Ectodermal cell (in vitro differentiated cells): ENCODE results near the gene FZR1.

Experiments
- H3K27ac ChIP-seq: 2 replicates; pipeline ENCODE4 v1.7.0; 2013; ENCODE audit warnings: mild to moderate bottlenecking, low read depth, low read length; ENCODE audit not compliant: insufficient read depth, poor library complexity, severe bottlenecking
- H3K27me3 ChIP-seq: 2 replicates; pipeline ENCODE4 v1.7.0; 2013; ENCODE audit warnings: mild to moderate bottlenecking, low read length; ENCODE audit not compliant: insufficient read depth, control insufficient read depth, poor library complexity, severe bottlenecking
- H3K36me3 ChIP-seq: one replicate; pipeline ENCODE4 v1.7.0; 2013; ENCODE audit warnings: low read length; ENCODE audit not compliant: control insufficient read depth, insufficient read depth
- H3K4me1 ChIP-seq: one replicate; pipeline ENCODE4 v1.7.0; 2013; ENCODE audit warnings: low read length; ENCODE audit not compliant: control insufficient read depth, insufficient read depth
- H3K4me3 ChIP-seq: 2 replicates; pipeline ENCODE4 v1.7.0; 2013; ENCODE audit warnings: low read depth, low read length, control low read depth; ENCODE audit not compliant: insufficient read depth
- H3K9me3 ChIP-seq: 2 replicates; pipeline ENCODE4 v1.7.0; 2013; ENCODE audit warnings: mild to moderate bottlenecking, low read length, moderate library complexity; ENCODE audit not compliant: control insufficient read depth
- WGBS, 2 experiments: methylation state at CpG; one replicate each; pipeline ENCODE4 v1.1.7; 2013; ENCODE audit warnings: missing lambda C conversion rate in 2 of 2; 5-methylcytosine and 5-hydroxymethylcytosine counted together

The FZR1 gene

GRCh38 chr19:3481241-3482090, 24.6 kb upstream of the FZR1 start:
- 71 to 76% methylated on average over 38 of the region's 38 CpGs for WGBS, 2 experiments
- Histone ChIP-seq H3K4me3 (no peak overlapping the region), H3K36me3 (no peaks in the 10 kb centered on the region), H3K27ac (no peak overlapping the region), H3K4me1 (no peaks in the 10 kb centered on the region), H3K9me3 (no peaks in the 10 kb centered on the region), H3K27me3 (peaks cover 19% of the 10 kb centered on the region)

- no peak overlapping the region for H3K4me3 ChIP-seq
- 92 to 93% methylated on average over 49 of the region's 49 CpGs for WGBS, 2 experiments
- no peak overlapping the region for H3K27ac ChIP-seq
- H3K27me3 ChIP-seq, result peaks cover 16% of the 10 kb centered on the region
- no peaks in the 10 kb centered on the region for H3K9me3 ChIP-seq
- H3K4me1 ChIP-seq, result no peaks in the 10 kb centered on the region
- H3K36me3 ChIP-seq, result no peaks in the 10 kb centered on the region
These were observed 23.4 kb upstream of the FZR1 start for GRCh38 chr19:3482507-3483225.

GRCh38 chr19:3483226-3483628, 22.9 kb upstream of the FZR1 start, which contains the start of gene SMIM44:
Gene SMIM44, minus strand, starts transcription at chr19:3483441. Its CDS starts 38 bp downstream, at chr19:3483403.
- Histone ChIP-seq H3K27me3 (peaks cover 11% of the 10 kb centered on the region), H3K9me3 (no peaks in the 10 kb centered on the region), H3K4me1 (no peaks in the 10 kb centered on the region), H3K36me3 (no peaks in the 10 kb centered on the region), H3K27ac (no peak within 1 kb of the TSS), H3K4me3 (no peak within 1 kb of the TSS)
- WGBS, 2 experiments, result 91 to 92% methylated on average over 33 of the region's 33 CpGs

GRCh38 chr19:3491396-3492119, 14.6 kb upstream of the FZR1 start:
- Histone ChIP-seq H3K9me3 (no peaks in the 10 kb centered on the region), H3K36me3 (peaks cover 10% of the 10 kb centered on the region), H3K27me3 (no peaks in the 10 kb centered on the region), H3K4me3 (no peak overlapping the region), H3K4me1 (no peaks in the 10 kb centered on the region), H3K27ac (no peak overlapping the region)
- 96% methylated on average over 55 of the region's 55 CpGs for WGBS, 2 experiments

- Histone ChIP-seq H3K27ac (no peak overlapping the region), H3K4me3 (no peak overlapping the region), H3K36me3 (peaks cover 10% of the 10 kb centered on the region), H3K4me1 (no peaks in the 10 kb centered on the region), H3K27me3 (no peaks in the 10 kb centered on the region), H3K9me3 (no peaks in the 10 kb centered on the region)
- 95 to 96% methylated on average over 45 of the region's 45 CpGs for WGBS, 2 experiments
These were observed 13.8 kb upstream of the FZR1 start for GRCh38 chr19:3492131-3492839.

- 94 to 95% methylated on average over 16 of the region's 16 CpGs for WGBS, 2 experiments
- Histone ChIP-seq H3K4me3 (no peak overlapping the region), H3K36me3 (peaks cover 10% of the 10 kb centered on the region), H3K27ac (no peak overlapping the region), H3K4me1 (no peaks in the 10 kb centered on the region), H3K27me3 (no peaks in the 10 kb centered on the region), H3K9me3 (no peaks in the 10 kb centered on the region)
These were observed 13.2 kb upstream of the FZR1 start for GRCh38 chr19:3492919-3493318.

GRCh38 chr19:3493651-3494050, 12.5 kb upstream of the FZR1 start:
- no peak overlapping the region for H3K4me3 ChIP-seq
- H3K36me3 ChIP-seq, result peaks cover 10% of the 10 kb centered on the region
- H3K27me3 ChIP-seq, result no peaks in the 10 kb centered on the region
- WGBS, 2 experiments, result 94 to 97% methylated on average over 14 of the region's 14 CpGs
- H3K27ac ChIP-seq, result no peak overlapping the region
- no peaks in the 10 kb centered on the region for H3K4me1 ChIP-seq
- H3K9me3 ChIP-seq, result no peaks in the 10 kb centered on the region

- WGBS, 2 experiments, result 86% methylated on average over 15 of the region's 15 CpGs
- peaks cover 10% of the 10 kb centered on the region for H3K36me3 ChIP-seq
These were observed 12.1 kb upstream of the FZR1 start for GRCh38 chr19:3494051-3494450.

GRCh38 chr19:3494559-3494958, 11.6 kb upstream of the FZR1 start:
- Histone ChIP-seq H3K9me3 (no peaks in the 10 kb centered on the region), H3K4me1 (no peaks in the 10 kb centered on the region), H3K36me3 (peaks cover 10% of the 10 kb centered on the region), H3K27me3 (no peaks in the 10 kb centered on the region), H3K4me3 (no peak overlapping the region), H3K27ac (no peak overlapping the region)
- 94 to 97% methylated on average over 18 of the region's 18 CpGs for WGBS, 2 experiments

More at GRCh38 chr19:3494051-3494450, 12.1 kb upstream of the FZR1 start:
- Histone ChIP-seq H3K27ac (no peak overlapping the region), H3K4me3 (no peak overlapping the region), H3K4me1 (no peaks in the 10 kb centered on the region), H3K9me3 (no peaks in the 10 kb centered on the region), H3K27me3 (no peaks in the 10 kb centered on the region)
